ENCODE measurements around the gene PLEKHG4B.

- TF ChIP-seq CTCF (optimal IDR thresholded peaks at IDR 0.05 in 1 of 3, IDR thresholded peaks at IDR 0.05 in 1 of 3, conservative IDR thresholded peaks at IDR 0.05 in 1 of 3; ENCODE audit: extremely low read depth in 1 of 3, insufficient read depth in 2 of 3, low read length in 3 of 3) (no peak), EZH2 (IDR thresholded peaks at IDR 0.05; ENCODE audit: low read length) (no peak)
Observed at GRCh38 chr5:231661-232060, 139.7 kb downstream of the PLEKHG4B start.

All from keratinocyte (primary cell).